ENCODE data around the gene DAPK2. TPM values are rescaled to one million over a fixed set of nuclear protein-coding genes. Genes with fewer than 3 reads are reported as not detected.

Gene DAPK2
- total RNA-seq, 1 experiment from 2014 or later = 1.4 TPM

DNA sequence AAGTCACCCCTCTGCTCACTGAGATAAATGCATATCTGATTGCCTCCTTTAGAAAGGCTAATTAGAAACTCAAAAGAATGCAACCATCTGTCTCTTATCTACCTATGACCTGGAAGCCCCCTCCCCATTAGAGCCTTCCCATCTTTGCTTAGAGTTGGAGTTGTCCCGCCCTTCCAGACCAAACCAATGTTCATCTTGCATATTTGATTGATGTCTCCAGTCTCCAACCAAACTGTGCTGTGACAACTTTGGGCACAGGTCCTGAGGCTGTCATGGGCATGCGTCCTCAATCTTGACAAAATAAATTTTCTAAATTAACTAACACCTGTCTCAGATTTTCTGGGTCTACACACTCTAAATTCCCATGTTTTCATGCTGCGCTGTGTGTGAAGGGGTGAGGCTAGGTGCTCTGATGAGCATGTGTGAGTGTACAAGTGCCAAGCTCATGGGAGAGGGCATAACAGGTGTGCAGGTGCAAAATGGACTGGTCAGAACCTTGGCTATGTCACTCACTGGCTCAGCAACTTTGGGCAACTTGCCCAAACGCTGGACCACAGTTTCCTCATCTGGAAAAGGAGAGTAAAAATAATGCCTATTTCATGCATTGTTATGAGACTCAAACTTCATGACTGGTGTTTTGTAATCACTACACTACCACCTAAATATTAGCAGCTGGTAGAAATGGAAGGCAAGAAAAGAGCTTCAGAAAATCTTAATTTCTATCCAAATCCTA is 7.2 kb downstream of the DAPK2 start:
- CTCF ChIA-PET = interaction anchor here (0.7 kb wide), 1 partner anchor 88 kb away, joined by 3 read pairs; no protein-coding TSS in a partner anchor
- H3K27me3 ChIP-seq (ENCODE audit: low read length) = no peaks in the 10 kb centered on the region
- H3K27ac ChIP-seq (ENCODE audit: low read length) = no peak overlapping the region
- no peaks in the 10 kb centered on the region for H3K9me2 ChIP-seq (replicated peaks; ENCODE audit: low read length)
- H3F3A ChIP-seq (ENCODE audit: low read length, unreplicated experiment) = no peaks in the 10 kb centered on the region
- no peaks in the 10 kb centered on the region for H3K4me1 ChIP-seq (ENCODE audit: insufficient read depth, low read length)
- no peak overlapping the region for H2AFZ ChIP-seq (ENCODE audit: low read length)
- no peak overlapping the region for H3K9ac ChIP-seq (ENCODE audit: low read length)
- no peak for DNase-seq
- intact Hi-C loops (cut with micrococcal nuclease) = no loop called here
- H3K9me3 ChIP-seq (ENCODE audit: low read length) = no peaks in the 10 kb centered on the region
- H3K4me2 ChIP-seq (ENCODE audit: low read length) = no peak overlapping the region
- H3K36me3 ChIP-seq (ENCODE audit: low read depth, low read length) = no peaks in the 10 kb centered on the region
- H3K4me3 ChIP-seq (ENCODE audit: low read length) = no peak overlapping the region
- POLR2A ChIA-PET (ENCODE audit: unreplicated experiment) = interaction anchor here (0.6 kb wide), 1 partner anchor 30 kb away, joined by 3 read pairs; no protein-coding TSS in a partner anchor
- no peak for TF ChIP-seq EZH2phosphoT487 (IDR thresholded peaks at IDR 0.05; ENCODE audit: borderline replicate concordance, low read length)
- TF ChIP-seq, protein P1, sequence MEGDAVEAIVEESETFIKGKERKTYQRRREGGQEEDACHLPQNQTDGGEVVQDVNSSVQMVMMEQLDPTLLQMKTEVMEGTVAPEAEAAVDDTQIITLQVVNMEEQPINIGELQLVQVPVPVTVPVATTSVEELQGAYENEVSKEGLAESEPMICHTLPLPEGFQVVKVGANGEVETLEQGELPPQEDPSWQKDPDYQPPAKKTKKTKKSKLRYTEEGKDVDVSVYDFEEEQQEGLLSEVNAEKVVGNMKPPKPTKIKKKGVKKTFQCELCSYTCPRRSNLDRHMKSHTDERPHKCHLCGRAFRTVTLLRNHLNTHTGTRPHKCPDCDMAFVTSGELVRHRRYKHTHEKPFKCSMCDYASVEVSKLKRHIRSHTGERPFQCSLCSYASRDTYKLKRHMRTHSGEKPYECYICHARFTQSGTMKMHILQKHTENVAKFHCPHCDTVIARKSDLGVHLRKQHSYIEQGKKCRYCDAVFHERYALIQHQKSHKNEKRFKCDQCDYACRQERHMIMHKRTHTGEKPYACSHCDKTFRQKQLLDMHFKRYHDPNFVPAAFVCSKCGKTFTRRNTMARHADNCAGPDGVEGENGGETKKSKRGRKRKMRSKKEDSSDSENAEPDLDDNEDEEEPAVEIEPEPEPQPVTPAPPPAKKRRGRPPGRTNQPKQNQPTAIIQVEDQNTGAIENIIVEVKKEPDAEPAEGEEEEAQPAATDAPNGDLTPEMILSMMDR (conservative IDR thresholded peaks at IDR 0.05; ENCODE audit: low read depth, low read length) = no peak
- no peak for TF ChIP-seq EZH2 (IDR thresholded peaks at IDR 0.05; ENCODE audit: low read length, unreplicated experiment)
- H3K79me2 ChIP-seq (ENCODE audit: low read length) = no peaks in the 10 kb centered on the region
- no peaks in the 10 kb centered on the region for H4K20me1 ChIP-seq (ENCODE audit: low read length)
- no TSS peak for BruUV-seq (replicated peaks)
- ATAC-seq = no peak

- ChIA-PET POLR2A (ENCODE audit: unreplicated experiment) (no interaction called here), CTCF (no interaction called here)
- Histone ChIP-seq H3K4me1 (ENCODE audit: insufficient read depth, low read length) (no peaks in the 10 kb centered on the region), H3K27ac (ENCODE audit: low read length) (no peak overlapping the region), H3K9me3 (ENCODE audit: low read length) (no peaks in the 10 kb centered on the region), H3K27me3 (ENCODE audit: low read length) (no peaks in the 10 kb centered on the region), H2AFZ (ENCODE audit: low read length) (no peak overlapping the region), H3K4me3 (ENCODE audit: low read length) (no peak overlapping the region), H3K36me3 (ENCODE audit: low read depth, low read length) (no peaks in the 10 kb centered on the region), H3K9me2 (replicated peaks; ENCODE audit: low read length) (no peaks in the 10 kb centered on the region), H3K79me2 (ENCODE audit: low read length) (no peaks in the 10 kb centered on the region), H3K4me2 (ENCODE audit: low read length) (no peak overlapping the region), H3F3A (ENCODE audit: low read length, unreplicated experiment) (no peaks in the 10 kb centered on the region), H4K20me1 (ENCODE audit: low read length) (no peaks in the 10 kb centered on the region), H3K9ac (ENCODE audit: low read length) (no peak overlapping the region)
- DNase-seq (no peak), ATAC-seq (no peak)
- intact Hi-C loops (cut with micrococcal nuclease) = no loop called here
- TF ChIP-seq EZH2phosphoT487 (IDR thresholded peaks at IDR 0.05; ENCODE audit: borderline replicate concordance, low read length) (no peak), EZH2 (IDR thresholded peaks at IDR 0.05; ENCODE audit: low read length, unreplicated experiment) (no peak)
- TF ChIP-seq, protein P1 (conservative IDR thresholded peaks at IDR 0.05; ENCODE audit: low read depth, low read length) = no peak
- no TSS peak for BruUV-seq (replicated peaks)
Observed at GRCh38 chr15:64037966-64038365, 8.3 kb downstream of the DAPK2 start.

- Histone ChIP-seq H3K79me2 (ENCODE audit: low read length) (no peaks in the 10 kb centered on the region), H3K4me3 (ENCODE audit: low read length) (no peak overlapping the region), H3K4me1 (ENCODE audit: insufficient read depth, low read length) (no peaks in the 10 kb centered on the region), H4K20me1 (ENCODE audit: low read length) (no peaks in the 10 kb centered on the region), H3K9me2 (replicated peaks; ENCODE audit: low read length) (no peaks in the 10 kb centered on the region), H3K36me3 (ENCODE audit: low read depth, low read length) (no peaks in the 10 kb centered on the region), H3F3A (ENCODE audit: low read length, unreplicated experiment) (no peaks in the 10 kb centered on the region), H3K27me3 (ENCODE audit: low read length) (no peaks in the 10 kb centered on the region), H3K9me3 (ENCODE audit: low read length) (no peaks in the 10 kb centered on the region), H3K27ac (ENCODE audit: low read length) (no peak overlapping the region), H3K9ac (ENCODE audit: low read length) (no peak overlapping the region), H3K4me2 (ENCODE audit: low read length) (no peak overlapping the region), H2AFZ (ENCODE audit: low read length) (no peak overlapping the region)
- ATAC-seq (no peak), DNase-seq (no peak)
- BruUV-seq (replicated peaks) = no TSS peak
- intact Hi-C loops (cut with micrococcal nuclease) = no loop called here
- TF ChIP-seq, protein P1 (conservative IDR thresholded peaks at IDR 0.05; ENCODE audit: low read depth, low read length) = no peak
- TF ChIP-seq EZH2phosphoT487 (IDR thresholded peaks at IDR 0.05; ENCODE audit: borderline replicate concordance, low read length) = no peak
- TF ChIP-seq EZH2 (IDR thresholded peaks at IDR 0.05; ENCODE audit: low read length, unreplicated experiment) = no peak
- CTCF ChIA-PET = interaction anchor here (0.5 kb wide), 1 partner anchor 89 kb away, joined by 3 read pairs; no protein-coding TSS in a partner anchor
- POLR2A ChIA-PET (ENCODE audit: unreplicated experiment) = no interaction called here
Observed at GRCh38 chr15:64037116-64037515, 9.2 kb downstream of the DAPK2 start.
